HG03066 (cell line): Measurements from ENCODE around the gene CEPT1.

Source experiments
- ATAC-seq: cut with Tn5 transposase; IDR thresholded peaks from one replicate; pipeline ENCODE4 v1.9.1; 2021; ENCODE audit warnings: low read depth; ENCODE audit not compliant: unreplicated experiment

Gene CEPT1

DNA sequence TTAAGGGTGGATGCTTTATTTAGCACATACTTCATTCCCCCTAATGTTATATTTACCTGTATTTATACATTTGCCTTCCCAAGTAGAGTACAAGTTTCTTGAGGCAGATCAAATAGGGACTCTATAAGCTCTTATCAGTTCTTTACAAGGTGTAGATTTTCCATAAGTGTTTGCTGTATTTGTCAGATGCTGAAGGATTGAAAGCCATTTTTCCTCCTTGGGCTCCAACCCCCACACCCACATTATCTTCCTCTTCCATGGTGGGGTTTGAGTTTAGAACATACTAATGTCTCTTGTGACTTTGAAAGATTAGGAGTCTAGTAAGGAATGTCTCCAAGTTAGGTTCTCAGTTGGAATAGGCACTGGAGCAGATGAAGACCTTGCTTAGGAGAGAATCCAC lies 85.1 kb downstream of the CEPT1 start:
- no peak for ATAC-seq

- no peak for ATAC-seq
Measured at GRCh38 chr1:111225717-111226400, 85.8 kb downstream of the CEPT1 start.

DNA sequence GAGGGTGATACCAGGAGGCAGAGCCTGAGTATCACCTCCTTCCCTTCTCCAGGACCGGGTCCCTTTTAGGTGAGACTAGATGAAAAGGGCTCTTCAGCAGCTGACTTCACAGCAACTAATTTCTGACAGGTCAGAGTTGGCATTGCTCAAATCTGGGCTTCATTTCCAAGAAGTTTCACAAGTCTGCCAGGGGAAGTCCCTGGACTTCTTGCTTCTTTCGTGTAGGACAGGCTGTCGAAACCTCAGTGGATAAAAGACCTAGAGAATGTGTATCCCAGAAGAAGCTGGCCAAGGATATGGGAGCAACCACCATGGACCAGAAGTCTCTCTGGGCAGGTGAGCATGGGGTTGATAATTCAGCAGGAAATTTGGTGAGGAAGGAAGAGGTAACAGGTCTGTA lies 87.4 kb downstream of the CEPT1 start, which contains the start of gene CHI3L2:
Gene CHI3L2 (plus strand): TSS at position 280 of the 400 bp plus-strand sequence. CDS start 17 bp downstream, at position 297.
- no peak for ATAC-seq

- no peak for ATAC-seq
Measured at GRCh38 chr1:111227851-111228747, 88.1 kb downstream of the CEPT1 start.

- ATAC-seq: no peak
Measured at GRCh38 chr1:111228748-111229126, 88.7 kb downstream of the CEPT1 start.

GRCh38 chr1:111232134-111232533 lies 92.1 kb downstream of the CEPT1 start:
- no peak for ATAC-seq

DNA sequence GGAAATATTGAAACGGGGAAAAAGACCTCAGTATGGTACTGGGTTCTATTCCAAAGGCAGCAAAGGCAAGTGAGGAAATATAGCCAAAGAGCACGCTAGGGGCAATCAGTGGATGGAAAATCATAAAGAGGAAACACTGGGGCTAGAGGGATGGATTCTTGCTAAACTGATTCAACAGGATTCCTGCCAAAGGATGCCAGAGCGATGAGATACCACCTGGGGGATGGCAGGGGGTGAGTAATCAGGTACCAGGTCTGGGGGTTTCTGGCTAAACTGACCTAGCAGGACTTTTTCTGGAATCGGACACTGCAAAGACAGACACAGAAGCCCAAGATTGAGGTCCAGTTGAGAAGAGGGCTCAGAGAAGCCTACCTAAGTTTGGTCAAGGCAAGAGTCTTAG lies 94.2 kb downstream of the CEPT1 start:
- ATAC-seq: no peak
